Esophagus muscularis mucosa (tissue), 2 donors: ENCODE measurements around the gene HS3ST3A1.

Experiments used
- POLR2A ChIP-seq: fragments of 450-650 bp; IDR thresholded peaks from one replicate; pipeline ENCODE4 v1.6.1; 2017; ENCODE audit warnings: antibody characterized with exemption, moderate library complexity, mild to moderate bottlenecking, low read depth
- POLR2AphosphoS5 ChIP-seq, 2 donors: sonication (generic); formaldehyde crosslinking; IDR thresholded peaks; one replicate each; pipeline ENCODE4 v1.6.1; 2017; ENCODE audit warnings: antibody characterized with exemption in 2 of 2

- TF ChIP-seq POLR2A (no peak), POLR2AphosphoS5 (IDR thresholded peaks at IDR 0.05) (no peak)
Observed at GRCh38 chr17:13498184-13498583, 103.5 kb downstream of the HS3ST3A1 start.
